Panc1 (cell line): ENCODE data around the gene PGBD5. TPM values are rescaled to one million over a fixed set of nuclear protein-coding genes. Genes with fewer than 3 reads are reported as not detected.

Experiments
- ATAC-seq: fragments of 200-7000 bp; cut with Tn5 transposase; 2 replicates; pipeline ENCODE4 v1.9.1; 2020; ENCODE audit warnings: mild to moderate bottlenecking, moderate library complexity
- BruUV-seq: library from RNA; stranded (reverse); fragments of 400-500 nt; replicated peaks from 2 replicates; lab custom pipeline; 2021; lab: Mats Ljungman, UMichigan
- CTCF ChIA-PET: fragments of 300-600 bp; sonication (Branson Sonifier 250); formaldehyde crosslinking; loops from one replicate; lab custom pipeline; 2022; ENCODE audit warnings: antibody characterized with exemption; lab: Charles Lee
- POLR2A ChIA-PET: fragments of 300-600 bp; sonication (Branson Sonifier 250); formaldehyde crosslinking; loops from one replicate; lab custom pipeline; 2022; ENCODE audit warnings: antibody characterized with exemption; lab: Charles Lee
- DNase-seq: peaks from one replicate; pipeline ENCODE4 v3.0.0-alpha.2; 2010; ENCODE audit warnings: low read depth, low spot score
- H3K27ac ChIP-seq: 2 replicates; pipeline ENCODE4 v1.5.1; 2011; ENCODE audit warnings: mild to moderate bottlenecking, low read length, inconsistent platforms
- H3K27me3 ChIP-seq: fragments of 200-500 bp; sonication (Bioruptor generic); 2 replicates; pipeline ENCODE4 v1.6.0; 2014; ENCODE audit warnings: low read length, inconsistent platforms; ENCODE audit not compliant: control insufficient read depth, insufficient read depth
- H3K36me3 ChIP-seq: fragments of 200-500 bp; sonication (Bioruptor generic); 2 replicates; pipeline ENCODE4 v1.5.1; 2014; ENCODE audit warnings: inconsistent platforms, mild to moderate bottlenecking, low read length, moderate library complexity; ENCODE audit not compliant: control insufficient read depth, insufficient read depth
- H3K4me1 ChIP-seq: 2 replicates; pipeline ENCODE4 v1.5.1; 2011; ENCODE audit warnings: inconsistent platforms, mild to moderate bottlenecking, low read length, moderate library complexity; ENCODE audit not compliant: control insufficient read depth, insufficient read depth
- H3K4me3 ChIP-seq, 2 experiments: 2 replicates each; pipeline ENCODE4 v1.5.1; 2011 to 2012; ENCODE audit warnings: low read depth in 2 of 2, low read length in 2 of 2, mild to moderate bottlenecking in 2 of 2, inconsistent platforms in 1 of 2, moderate library complexity in 1 of 2
- H3K9me3 ChIP-seq: fragments of 200-500 bp; sonication (Bioruptor generic); 2 replicates; pipeline ENCODE4 v1.5.1; 2014; ENCODE audit warnings: low read depth, mild to moderate bottlenecking, inconsistent platforms, low read length, moderate library complexity; ENCODE audit not compliant: control insufficient read depth, insufficient read depth
- CTCF ChIP-seq: fragments of 450-650 bp; IDR thresholded peaks from 2 replicates; pipeline ENCODE4 v1.5.1; 2017; ENCODE audit warnings: mild to moderate bottlenecking
- POLR2AphosphoS5 ChIP-seq: IDR thresholded peaks from 2 replicates; pipeline ENCODE4 v1.6.1; 2012; ENCODE audit warnings: mild to moderate bottlenecking, low read depth, low read length, moderate library complexity
- REST ChIP-seq, 2 experiments: IDR thresholded peaks; 2 replicates each; pipeline ENCODE4 v1.6.1; 2011 to 2012; ENCODE audit warnings: low read depth in 2 of 2, control low read depth in 1 of 2, low read length in 1 of 2, mild to moderate bottlenecking in 1 of 2, moderate library complexity in 1 of 2; ENCODE audit not compliant: insufficient read depth in 1 of 2
- SIN3A ChIP-seq: IDR thresholded peaks from 2 replicates; pipeline ENCODE4 v1.6.1; 2012; ENCODE audit warnings: low read depth, mild to moderate bottlenecking, low read length, moderate library complexity, borderline replicate concordance; ENCODE audit not compliant: insufficient read depth
- TCF7L2 ChIP-seq: IDR thresholded peaks from 2 replicates; pipeline ENCODE4 v1.6.1; 2011; ENCODE audit warnings: mild to moderate bottlenecking, low read depth, low read length, inconsistent platforms
- in situ Hi-C: cut with HindIII; loops from 2 replicates; pipeline ENCODE4 v1.10.0; 2016; ENCODE audit warnings: low sequenced_read_pairs, low pct_unique_long_range_greater_than_20kb
- intact Hi-C: fragments of 100-400 bp; cut with micrococcal nuclease; formaldehyde crosslinking; loops from one replicate; pipeline ENCODE4 v1.10.0; 2022; ENCODE audit not compliant: unreplicated experiment
- total RNA-seq: library from RNA; stranded (reverse); gene quantifications from one replicate; pipeline ENCODE4 v1.2.1, GENCODE V29; 2021; ENCODE audit not compliant: unreplicated experiment

Gene PGBD5
- total RNA-seq, 1 experiment from 2014 or later: 0.05 TPM

- no peaks in the 10 kb centered on the region for H3K36me3 ChIP-seq
- H3K27ac ChIP-seq: no peak overlapping the region
- H3K9me3 ChIP-seq: no peaks in the 10 kb centered on the region
- intact Hi-C loops: no loop called here
- no peaks in the 10 kb centered on the region for H3K4me1 ChIP-seq
- DNase-seq: no peak
- ATAC-seq: no peak
- no TSS peak for BruUV-seq
- TF ChIP-seq REST (IDR thresholded peaks at IDR 0.05; ENCODE audit: insufficient read depth in 1 of 2, low read depth in 2 of 2, low read length in 1 of 2): no peak
- no peak for TF ChIP-seq SIN3A
- TF ChIP-seq CTCF: no peak
- TF ChIP-seq TCF7L2: no peak
- TF ChIP-seq POLR2AphosphoS5: no peak
- no peaks in the 10 kb centered on the region for H3K27me3 ChIP-seq
- H3K4me3 ChIP-seq: no peak overlapping the region
- ChIA-PET CTCF (no interaction called here), POLR2A (no interaction called here)
- in situ Hi-C loops: no loop called here
These were observed 132.8 kb downstream of the PGBD5 start for GRCh38 chr1:230293390-230293700.

DNA sequence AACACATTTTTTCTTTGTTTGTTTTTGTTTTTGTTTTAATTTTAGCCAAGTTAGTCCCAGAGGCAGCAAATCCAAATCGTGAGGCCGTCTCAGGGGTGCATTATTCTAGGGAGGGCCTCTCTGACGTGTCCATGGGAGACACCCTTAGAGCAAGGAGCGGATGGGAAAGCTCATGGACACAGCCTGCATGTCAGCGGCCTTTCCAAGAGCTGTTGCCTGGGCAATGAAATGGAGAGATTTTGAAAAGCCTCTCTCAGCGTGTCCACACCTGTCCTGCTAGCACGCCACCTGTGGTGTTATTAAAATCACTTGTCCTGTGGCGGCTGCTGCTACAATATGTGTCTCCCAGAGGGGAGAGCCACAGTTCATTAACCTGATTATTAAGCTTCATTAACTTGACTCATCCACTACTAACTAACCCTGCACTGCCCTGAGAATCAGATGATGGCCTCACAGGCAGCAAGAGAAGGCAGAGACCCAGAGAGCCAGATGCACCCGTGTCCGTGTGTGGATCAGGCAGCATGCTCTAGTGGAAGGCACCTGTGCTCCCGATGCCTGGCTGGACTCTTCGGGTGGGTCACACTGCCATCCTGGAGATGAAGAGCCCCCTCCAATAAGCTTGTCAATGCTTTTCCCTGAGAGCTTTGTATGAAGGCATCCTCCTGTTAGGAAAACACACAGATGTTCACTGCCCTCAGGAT, 133.3 kb downstream of the PGBD5 start:
- POLR2A ChIA-PET: no interaction called here
- H3K36me3 ChIP-seq: no peaks in the 10 kb centered on the region
- no peak for ATAC-seq
- H3K4me3 ChIP-seq: no peak overlapping the region
- no peaks in the 10 kb centered on the region for H3K9me3 ChIP-seq
- no peak for DNase-seq
- no peaks in the 10 kb centered on the region for H3K27me3 ChIP-seq
- in situ Hi-C loops (no loop called here), intact Hi-C loops (no loop called here)
- no peaks in the 10 kb centered on the region for H3K4me1 ChIP-seq
- TF ChIP-seq CTCF: no peak
- TF ChIP-seq TCF7L2: no peak
- TF ChIP-seq POLR2AphosphoS5: no peak
- TF ChIP-seq SIN3A: no peak
- no peak for TF ChIP-seq REST (IDR thresholded peaks at IDR 0.05; ENCODE audit: insufficient read depth in 1 of 2, low read depth in 2 of 2, low read length in 1 of 2)
- CTCF ChIA-PET: no interaction called here
- no TSS peak for BruUV-seq
- H3K27ac ChIP-seq: no peak overlapping the region
